Neural cell (in vitro differentiated cells): ENCODE data around the gene PHF21A. TPM values are rescaled to one million over a fixed set of nuclear protein-coding genes. Genes with fewer than 3 reads are reported as not detected.

Experiments
- H2AFZ ChIP-seq: fragments of 200-600, 300-800 bp; sonication (generic), shearing (Covaris generic); 2 replicates; pipeline ENCODE4 v1.6.0; 2014; ENCODE audit warnings: low read depth, mild to moderate bottlenecking, antibody characterized with exemption, low read length, moderate library complexity
- H3F3A ChIP-seq: fragments of 200-600 bp; shearing (Covaris generic); 2 replicates; pipeline ENCODE4 v1.6.1; 2016; ENCODE audit warnings: mild to moderate bottlenecking, moderate library complexity, mixed read lengths, antibody characterized with exemption, low read length; ENCODE audit not compliant: insufficient read depth, poor library complexity, severe bottlenecking
- H3K27ac ChIP-seq: fragments of 200-600, 300-800 bp; sonication (generic), shearing (Covaris generic); 2 replicates; pipeline ENCODE4 v1.5.1; 2014; ENCODE audit warnings: mild to moderate bottlenecking, low read length, moderate library complexity
- H3K27me3 ChIP-seq: fragments of 300-800, 200-600 bp; sonication (generic), shearing (Covaris generic); 2 replicates; pipeline ENCODE4 v1.6.0; 2014; ENCODE audit warnings: mild to moderate bottlenecking, low read depth, low read length, moderate library complexity; ENCODE audit not compliant: insufficient read depth
- H3K36me3 ChIP-seq: fragments of 300-800, 200-600 bp; sonication (generic), shearing (Covaris generic); 2 replicates; pipeline ENCODE4 v1.5.1; 2014; ENCODE audit warnings: mild to moderate bottlenecking, antibody characterized with exemption, low read length, moderate library complexity; ENCODE audit not compliant: insufficient read depth
- H3K4me2 ChIP-seq: fragments of 300-800, 200-600 bp; sonication (generic), shearing (Covaris generic); 2 replicates; pipeline ENCODE4 v1.6.0; 2014; ENCODE audit warnings: mild to moderate bottlenecking, low read length
- H3K4me3 ChIP-seq: fragments of 300-800, 200-600 bp; sonication (generic), shearing (Covaris generic); 2 replicates; pipeline ENCODE4 v1.5.1; 2014; ENCODE audit warnings: mild to moderate bottlenecking, low read length, moderate library complexity
- H3K79me2 ChIP-seq: fragments of 200-600 bp; shearing (Covaris generic); replicated peaks from 2 replicates; pipeline ENCODE4 v1.6.0; 2014; ENCODE audit warnings: mild to moderate bottlenecking, low read length, moderate library complexity; ENCODE audit not compliant: insufficient read depth
- H3K9ac ChIP-seq: fragments of 300-800, 200-600 bp; sonication (generic), shearing (Covaris generic); 2 replicates; pipeline ENCODE4 v1.6.1; 2016; ENCODE audit warnings: mild to moderate bottlenecking, low read length, mixed read lengths
- H3K9me2 ChIP-seq: fragments of 200-600 bp; shearing (Covaris generic); 2 replicates; pipeline ENCODE4 v1.6.1; 2016; ENCODE audit warnings: mild to moderate bottlenecking, low read length, mixed read lengths; ENCODE audit not compliant: insufficient read depth
- H3K9me3 ChIP-seq: fragments of 200-600, 300-800 bp; sonication (generic), shearing (Covaris generic); 2 replicates; pipeline ENCODE4 v1.6.1; 2016; ENCODE audit warnings: mild to moderate bottlenecking, mixed run types, low read length, moderate library complexity, mixed read lengths
- H4K20me1 ChIP-seq: fragments of 200-600 bp; shearing (Covaris generic); 2 replicates; pipeline ENCODE4 v1.6.1; 2016; ENCODE audit warnings: mild to moderate bottlenecking, mixed run types; ENCODE audit not compliant: insufficient read depth
- CTCF ChIP-seq: fragments of 450-650 bp; IDR thresholded peaks from 2 replicates; pipeline ENCODE4 v1.5.1; 2014; ENCODE audit warnings: antibody characterized with exemption, mild to moderate bottlenecking, moderate library complexity; ENCODE audit not compliant: poor library complexity, severe bottlenecking
- EP300 ChIP-seq: fragments of 450-650 bp; conservative IDR thresholded peaks from 2 replicates; pipeline ENCODE4 v1.6.1; 2014; ENCODE audit warnings: antibody characterized with exemption, mild to moderate bottlenecking, moderate library complexity; ENCODE audit not compliant: poor library complexity, severe bottlenecking
- EZH2 ChIP-seq: fragments of 200-600, 300-800 bp; shearing (Covaris generic), sonication (generic); IDR thresholded peaks from 2 replicates; pipeline ENCODE4 v1.6.1; 2014; ENCODE audit warnings: antibody characterized with exemption, low read length, borderline replicate concordance, mild to moderate bottlenecking; ENCODE audit not compliant: insufficient read depth, poor library complexity, severe bottlenecking
- MXI1 ChIP-seq: fragments of 450-650 bp; conservative IDR thresholded peaks from 2 replicates; pipeline ENCODE4 v1.6.1; 2014; ENCODE audit warnings: antibody characterized with exemption, mild to moderate bottlenecking; ENCODE audit not compliant: poor library complexity, severe bottlenecking
- POLR2AphosphoS5 ChIP-seq: IDR thresholded peaks from 2 replicates; pipeline ENCODE4 v1.6.1; 2012
- RAD21 ChIP-seq: fragments of 450-650 bp; conservative IDR thresholded peaks from 2 replicates; pipeline ENCODE4 v1.6.1; 2014; ENCODE audit warnings: antibody characterized with exemption, mild to moderate bottlenecking, moderate library complexity
- REST ChIP-seq: IDR thresholded peaks from 2 replicates; pipeline ENCODE4 v1.6.1; 2012; ENCODE audit warnings: borderline replicate concordance
- SMC3 ChIP-seq: fragments of 450-650 bp; conservative IDR thresholded peaks from 2 replicates; pipeline ENCODE4 v1.6.1; 2014; ENCODE audit warnings: antibody characterized with exemption, mild to moderate bottlenecking, moderate library complexity; ENCODE audit not compliant: poor library complexity
- TAF1 ChIP-seq: IDR thresholded peaks from 2 replicates; pipeline ENCODE4 v1.6.1; 2012; ENCODE audit warnings: low read depth
- polyA plus RNA-seq: library from polyadenylated mRNA; depleted of rRNA; stranded (reverse); fragments of >200 nt; gene quantifications from 2 replicates; pipeline ENCODE4 v1.2.3, GENCODE V29; 2014

PHF21A gene
- polyA plus RNA-seq, 1 donor from 2014 or later: 31.7 TPM

- no peak overlapping the region for H2AFZ ChIP-seq
- H3K9ac ChIP-seq: no peak overlapping the region
- no peak overlapping the region for H3K4me2 ChIP-seq
- H3K27me3 ChIP-seq: no peaks in the 10 kb centered on the region
- no peaks in the 10 kb centered on the region for H3K36me3 ChIP-seq
- TF ChIP-seq TAF1 (no peak), SMC3 (no peak), MXI1 (no peak), EP300 (no peak), REST (no peak)
- H4K20me1 ChIP-seq: no peaks in the 10 kb centered on the region
- H3K79me2 ChIP-seq: no peaks in the 10 kb centered on the region
- H3K27ac ChIP-seq: no peak overlapping the region
- H3F3A ChIP-seq: no peaks in the 10 kb centered on the region
- no peak overlapping the region for H3K4me3 ChIP-seq
- no peaks in the 10 kb centered on the region for H3K9me2 ChIP-seq
- no peaks in the 10 kb centered on the region for H3K9me3 ChIP-seq
Measured at GRCh38 chr11:46010100-46010499, 111.2 kb downstream of the PHF21A start.

GRCh38 chr11:46009647-46010046 is 111.6 kb downstream of the PHF21A start:
- H4K20me1 ChIP-seq: no peaks in the 10 kb centered on the region
- no peaks in the 10 kb centered on the region for H3K79me2 ChIP-seq
- no peaks in the 10 kb centered on the region for H3F3A ChIP-seq
- H3K9me3 ChIP-seq: no peaks in the 10 kb centered on the region
- H3K36me3 ChIP-seq: no peaks in the 10 kb centered on the region
- H3K27ac ChIP-seq: no peak overlapping the region
- no peak overlapping the region for H3K9ac ChIP-seq
- no peak overlapping the region for H3K4me2 ChIP-seq
- no peaks in the 10 kb centered on the region for H3K27me3 ChIP-seq
- H3K4me3 ChIP-seq: no peak overlapping the region
- H3K9me2 ChIP-seq: no peaks in the 10 kb centered on the region
- TF ChIP-seq EP300: no peak
- no peak for TF ChIP-seq TAF1
- TF ChIP-seq EZH2: no peak
- no peak for TF ChIP-seq MXI1
- TF ChIP-seq REST: no peak
- no peak for TF ChIP-seq SMC3
- no peak for TF ChIP-seq RAD21
- no peak for TF ChIP-seq CTCF
- TF ChIP-seq POLR2AphosphoS5: no peak
- H2AFZ ChIP-seq: no peak overlapping the region
